Activated CD8-positive, alpha-beta memory T cell treated with anti-CD3 and anti-CD28 coated beads, Interleukin-2, amount 50 U/mL, for 1 hour (primary cell): ENCODE results near the gene ATP9A.
"Not testable (repeated sequence)": the region's sequence is repeated elsewhere in the genome, so short reads cannot be mapped to it uniquely, and the experiment has no call there.

Experiments
- DNase-seq: peaks from one replicate; pipeline ENCODE4 v3.0.0-alpha.2; 2020; ENCODE audit errors: extremely low read depth

Gene ATP9A

GRCh38 chr20:51752343-51752951 is 15.7 kb downstream of the ATP9A start:
- DNase-seq = no peak

- no peak for DNase-seq
Observed at GRCh38 chr20:51750770-51751388, 17.3 kb downstream of the ATP9A start.

GRCh38 chr20:51750037-51750769 is 18.0 kb downstream of the ATP9A start:
- DNase-seq = no peak

- DNase-seq = no peak
Observed at GRCh38 chr20:51749674-51750036, 18.5 kb downstream of the ATP9A start.

GRCh38 chr20:51747182-51747911 is 20.8 kb downstream of the ATP9A start:
- no peak for DNase-seq

- DNase-seq = no peak
Observed at GRCh38 chr20:51745804-51746203, 22.4 kb downstream of the ATP9A start.

GRCh38 chr20:51740838-51741237 is 27.4 kb downstream of the ATP9A start:
- DNase-seq = no peak

GRCh38 chr20:51740308-51740707 is 27.9 kb downstream of the ATP9A start:
- DNase-seq = not testable (repeated sequence)

GRCh38 chr20:51739722-51740249 is 28.4 kb downstream of the ATP9A start:
- DNase-seq = no peak

GRCh38 chr20:51738877-51739447 is 29.2 kb downstream of the ATP9A start:
- no peak for DNase-seq

GRCh38 chr20:51738261-51738660 is 29.9 kb downstream of the ATP9A start:
- DNase-seq = not testable (repeated sequence)

- no peak for DNase-seq
Observed at GRCh38 chr20:51736947-51737346, 31.2 kb downstream of the ATP9A start.

- DNase-seq = no peak
Observed at GRCh38 chr20:51735728-51736600, 32.2 kb downstream of the ATP9A start.

GRCh38 chr20:51734876-51735720 is 33.1 kb downstream of the ATP9A start:
- DNase-seq = no peak

GRCh38 chr20:51733070-51733469 is 35.1 kb downstream of the ATP9A start:
- no peak for DNase-seq

- DNase-seq = no peak
Observed at GRCh38 chr20:51732096-51732791, 35.9 kb downstream of the ATP9A start.

- DNase-seq = no peak
Observed at GRCh38 chr20:51731731-51732095, 36.5 kb downstream of the ATP9A start.

- no peak for DNase-seq
Observed at GRCh38 chr20:51729771-51730170, 38.4 kb downstream of the ATP9A start.

- DNase-seq = no peak
Observed at GRCh38 chr20:51728737-51729136, 39.5 kb downstream of the ATP9A start.
